Measurements from ENCODE around the gene PIK3AP1. TPM values are rescaled to one million over a fixed set of nuclear protein-coding genes. Genes with fewer than 3 reads are reported as not detected.
A peak's percentile ranks its signal among the peaks of the same experiment; 100 is the strongest.

Gene PIK3AP1
- total RNA-seq, 1 experiment from 2014 or later: 131 TPM

DNA sequence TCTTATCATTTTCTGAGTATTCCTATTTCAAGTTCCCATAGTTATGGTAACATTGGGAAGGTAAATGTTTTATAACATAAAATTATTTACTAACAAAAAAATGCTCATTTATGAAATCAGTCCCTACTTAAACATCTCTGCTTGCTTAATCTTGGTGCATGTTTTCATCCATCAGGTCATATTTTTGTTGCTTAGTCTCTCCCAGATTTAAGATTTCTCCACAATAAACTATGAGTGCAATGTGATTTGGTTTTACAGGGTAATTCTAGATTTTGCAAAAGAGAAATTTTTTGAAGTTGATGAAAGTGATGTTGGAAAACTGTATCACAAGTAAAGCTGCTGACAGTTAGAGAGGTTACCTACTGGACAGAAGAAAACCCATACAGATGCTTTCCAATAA, 28.6 kb downstream of the PIK3AP1 start:
- H3K27ac ChIP-seq (ENCODE audit: low read length): peak overlapping the region; percentile 54
- no peak overlapping the region for H3K9ac ChIP-seq (ENCODE audit: low read length)
- peaks cover 95% of the 10 kb centered on the region for H3K79me2 ChIP-seq (ENCODE audit: low read length)
- no peaks in the 10 kb centered on the region for H3K9me2 ChIP-seq (replicated peaks; ENCODE audit: insufficient read depth, low read length)
- no peak for DNase-seq
- no peak overlapping the region for H3K4me3 ChIP-seq (ENCODE audit: low read length)
- H4K20me1 ChIP-seq (ENCODE audit: insufficient read depth, low read depth, low read length): peaks cover 25% of the 10 kb centered on the region; the same call in 1 of the 2 replicates
- peaks cover 14% of the 10 kb centered on the region for H3K36me3 ChIP-seq (ENCODE audit: insufficient read depth, low read length)
- H2AFZ ChIP-seq (ENCODE audit: low read length): no peak overlapping the region
- H3K9me3 ChIP-seq (ENCODE audit: low read length): no peaks in the 10 kb centered on the region
- no peaks in the 10 kb centered on the region for H3K27me3 ChIP-seq (ENCODE audit: low read length)
- H3K4me1 ChIP-seq (ENCODE audit: low read length): peaks cover 72% of the 10 kb centered on the region
- no peak overlapping the region for H3K4me2 ChIP-seq (ENCODE audit: low read depth, low read length, poor library complexity, severe bottlenecking)

DNA sequence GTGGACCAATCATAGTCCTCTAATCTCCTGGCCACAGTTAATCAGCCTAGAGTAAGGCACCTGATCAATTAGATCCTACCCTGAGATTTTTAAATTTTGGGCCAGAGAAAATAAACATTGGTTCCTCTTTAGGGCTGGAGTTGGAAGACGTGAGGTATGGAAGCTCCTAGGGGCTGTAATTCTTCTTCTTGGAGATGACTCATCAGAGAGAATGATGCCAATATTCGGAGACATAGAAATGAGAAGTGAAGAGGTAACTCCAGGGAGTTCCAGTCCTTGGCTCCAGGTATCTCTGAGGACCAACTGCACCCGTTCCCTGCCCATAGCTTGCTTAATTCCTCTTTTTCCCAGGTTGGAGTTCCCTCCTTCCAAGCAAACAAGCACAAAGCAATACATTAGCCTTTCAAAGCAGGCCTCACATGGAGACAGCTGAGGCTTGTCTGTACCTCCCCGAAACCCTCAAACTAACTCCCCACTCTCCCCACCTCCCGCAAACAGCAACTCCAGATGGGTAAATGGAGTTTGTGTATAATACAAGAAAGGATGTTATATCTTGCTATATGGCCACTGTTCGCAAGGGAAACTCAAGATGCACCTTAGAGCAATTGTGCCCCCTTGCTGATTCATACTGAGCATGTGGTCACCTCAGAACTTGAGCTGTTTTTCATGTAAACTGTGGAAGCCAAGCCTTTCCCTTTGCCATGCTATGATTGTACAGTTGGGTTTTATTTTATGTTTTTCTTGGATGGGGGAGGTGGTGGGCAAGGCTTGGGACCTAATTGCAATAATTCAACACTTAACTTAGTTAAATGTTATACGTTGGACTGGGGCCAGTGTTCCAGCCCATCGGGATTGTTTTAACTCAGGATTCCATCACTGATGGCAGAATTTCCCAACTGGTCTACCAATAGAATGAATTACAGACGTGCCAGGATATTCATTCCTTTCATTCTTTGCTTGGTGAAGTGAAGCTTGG, 29.3 kb downstream of the PIK3AP1 start:
- Histone ChIP-seq H4K20me1 (ENCODE audit: insufficient read depth, low read depth, low read length) (peaks cover 30% of the 10 kb centered on the region; the same call in 1 of the 2 replicates), H3K27ac (ENCODE audit: low read length) (peak overlapping the region; percentile 54), H3K4me3 (ENCODE audit: low read length) (no peak overlapping the region), H3K27me3 (ENCODE audit: low read length) (no peaks in the 10 kb centered on the region), H3K36me3 (ENCODE audit: insufficient read depth, low read length) (peaks cover 14% of the 10 kb centered on the region), H3K9ac (ENCODE audit: low read length) (no peak overlapping the region), H2AFZ (ENCODE audit: low read length) (no peak overlapping the region), H3K9me2 (replicated peaks; ENCODE audit: insufficient read depth, low read length) (no peaks in the 10 kb centered on the region), H3K9me3 (ENCODE audit: low read length) (no peaks in the 10 kb centered on the region), H3K4me2 (ENCODE audit: low read depth, low read length, poor library complexity, severe bottlenecking) (no peak overlapping the region), H3K4me1 (ENCODE audit: low read length) (peaks cover 72% of the 10 kb centered on the region), H3K79me2 (ENCODE audit: low read length) (peaks cover 95% of the 10 kb centered on the region)
- no peak for DNase-seq

GRCh38 chr10:96688789-96689188, 31.5 kb downstream of the PIK3AP1 start:
- Histone ChIP-seq H3K9me3 (ENCODE audit: low read length) (no peaks in the 10 kb centered on the region), H3K9me2 (replicated peaks; ENCODE audit: insufficient read depth, low read length) (no peaks in the 10 kb centered on the region), H3K9ac (ENCODE audit: low read length) (no peak overlapping the region), H3K27me3 (ENCODE audit: low read length) (no peaks in the 10 kb centered on the region), H3K36me3 (ENCODE audit: insufficient read depth, low read length) (peaks cover 18% of the 10 kb centered on the region), H3K4me3 (ENCODE audit: low read length) (no peak overlapping the region), H3K4me1 (ENCODE audit: low read length) (peaks cover 69% of the 10 kb centered on the region), H3K27ac (ENCODE audit: low read length) (no peak overlapping the region), H3K79me2 (ENCODE audit: low read length) (peaks cover 95% of the 10 kb centered on the region), H3K4me2 (ENCODE audit: low read depth, low read length, poor library complexity, severe bottlenecking) (no peak overlapping the region), H4K20me1 (ENCODE audit: insufficient read depth, low read depth, low read length) (peaks cover 36% of the 10 kb centered on the region; the same call in 1 of the 2 replicates), H2AFZ (ENCODE audit: low read length) (no peak overlapping the region)
- DNase-seq: no peak

- Histone ChIP-seq H3K36me3 (ENCODE audit: insufficient read depth, low read length) (peaks cover 21% of the 10 kb centered on the region), H4K20me1 (ENCODE audit: insufficient read depth, low read depth, low read length) (peaks cover 38% of the 10 kb centered on the region; the same call in 1 of the 2 replicates), H3K4me1 (ENCODE audit: low read length) (peaks cover 70% of the 10 kb centered on the region), H3K4me3 (ENCODE audit: low read length) (no peak overlapping the region), H3K9ac (ENCODE audit: low read length) (no peak overlapping the region), H3K4me2 (ENCODE audit: low read depth, low read length, poor library complexity, severe bottlenecking) (no peak overlapping the region), H3K27me3 (ENCODE audit: low read length) (no peaks in the 10 kb centered on the region), H3K9me2 (replicated peaks; ENCODE audit: insufficient read depth, low read length) (no peaks in the 10 kb centered on the region), H3K79me2 (ENCODE audit: low read length) (peaks cover 95% of the 10 kb centered on the region), H2AFZ (ENCODE audit: low read length) (no peak overlapping the region), H3K27ac (ENCODE audit: low read length) (peak overlapping the region; percentile 45), H3K9me3 (ENCODE audit: low read length) (no peaks in the 10 kb centered on the region)
- no peak for DNase-seq
Measured at GRCh38 chr10:96687317-96688012, 32.8 kb downstream of the PIK3AP1 start.

- H3K36me3 ChIP-seq (ENCODE audit: insufficient read depth, low read length): peaks cover 21% of the 10 kb centered on the region
- H3K9ac ChIP-seq (ENCODE audit: low read length): no peak overlapping the region
- no peak overlapping the region for H3K4me2 ChIP-seq (ENCODE audit: low read depth, low read length, poor library complexity, severe bottlenecking)
Measured at GRCh38 chr10:96686514-96686913, 33.8 kb downstream of the PIK3AP1 start.

DNA sequence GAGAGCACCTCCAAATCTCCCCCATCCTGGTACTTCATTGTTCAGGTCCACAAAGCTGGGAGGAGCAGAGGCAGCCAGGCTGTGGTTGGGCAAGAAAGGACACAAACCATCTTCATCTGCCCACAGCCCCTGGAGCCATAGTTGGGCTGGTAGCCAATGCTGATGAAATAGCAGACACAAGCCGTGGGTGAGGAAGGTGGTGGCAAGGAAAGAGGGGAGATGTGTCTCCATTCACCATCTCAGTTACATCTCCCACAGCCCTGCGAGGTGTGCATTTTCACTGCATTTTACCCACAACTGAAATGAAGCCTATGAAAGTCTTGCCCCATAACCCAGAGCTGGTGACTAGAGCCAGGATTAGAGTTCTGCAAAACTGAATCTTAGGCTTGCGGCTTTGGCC, 35.0 kb downstream of the PIK3AP1 start:
- Histone ChIP-seq H3K27me3 (ENCODE audit: low read length) (no peaks in the 10 kb centered on the region), H3K4me3 (ENCODE audit: low read length) (no peak overlapping the region), H4K20me1 (ENCODE audit: insufficient read depth, low read depth, low read length) (peaks cover 24% of the 10 kb centered on the region; the same call in 1 of the 2 replicates), H3K4me2 (ENCODE audit: low read depth, low read length, poor library complexity, severe bottlenecking) (no peak overlapping the region), H3K4me1 (ENCODE audit: low read length) (peaks cover 58% of the 10 kb centered on the region), H3K9ac (ENCODE audit: low read length) (no peak overlapping the region), H3K79me2 (ENCODE audit: low read length) (peaks cover 95% of the 10 kb centered on the region), H3K27ac (ENCODE audit: low read length) (peak overlapping the region; percentile 70), H2AFZ (ENCODE audit: low read length) (no peak overlapping the region), H3K36me3 (ENCODE audit: insufficient read depth, low read length) (peaks cover 31% of the 10 kb centered on the region), H3K9me2 (replicated peaks; ENCODE audit: insufficient read depth, low read length) (no peaks in the 10 kb centered on the region), H3K9me3 (ENCODE audit: low read length) (no peaks in the 10 kb centered on the region)
- no peak for DNase-seq

More at GRCh38 chr10:96686514-96686913, 33.8 kb downstream of the PIK3AP1 start:
- no peak overlapping the region for H2AFZ ChIP-seq (ENCODE audit: low read length)
- peaks cover 95% of the 10 kb centered on the region for H3K79me2 ChIP-seq (ENCODE audit: low read length)
- no peak overlapping the region for H3K4me3 ChIP-seq (ENCODE audit: low read length)
- no peak for DNase-seq
- no peaks in the 10 kb centered on the region for H3K27me3 ChIP-seq (ENCODE audit: low read length)
- H3K9me2 ChIP-seq (replicated peaks; ENCODE audit: insufficient read depth, low read length): no peaks in the 10 kb centered on the region
- H3K27ac ChIP-seq (ENCODE audit: low read length): peak overlapping the region; percentile 70
- peaks cover 65% of the 10 kb centered on the region for H3K4me1 ChIP-seq (ENCODE audit: low read length)
- H4K20me1 ChIP-seq (ENCODE audit: insufficient read depth, low read depth, low read length): peaks cover 35% of the 10 kb centered on the region; the same call in 1 of the 2 replicates
- no peaks in the 10 kb centered on the region for H3K9me3 ChIP-seq (ENCODE audit: low read length)

- Histone ChIP-seq H4K20me1 (ENCODE audit: insufficient read depth, low read depth, low read length) (0 out of 2 replicates have a peak, but pooled peaks cover 29% of the 10 kb centered on the region), H3K27ac (ENCODE audit: low read length) (peak overlapping the region; percentile 53; the same call in 1 of the 2 replicates), H2AFZ (ENCODE audit: low read length) (no peak overlapping the region), H3K27me3 (ENCODE audit: low read length) (no peaks in the 10 kb centered on the region), H3K36me3 (ENCODE audit: insufficient read depth, low read length) (peaks cover 31% of the 10 kb centered on the region), H3K9ac (ENCODE audit: low read length) (no peak overlapping the region), H3K9me3 (ENCODE audit: low read length) (no peaks in the 10 kb centered on the region), H3K9me2 (replicated peaks; ENCODE audit: insufficient read depth, low read length) (no peaks in the 10 kb centered on the region), H3K4me3 (ENCODE audit: low read length) (no peak overlapping the region), H3K79me2 (ENCODE audit: low read length) (peaks cover 95% of the 10 kb centered on the region), H3K4me1 (ENCODE audit: low read length) (peaks cover 60% of the 10 kb centered on the region), H3K4me2 (ENCODE audit: low read depth, low read length, poor library complexity, severe bottlenecking) (no peak overlapping the region)
- DNase-seq: no peak
Measured at GRCh38 chr10:96684826-96685225, 35.5 kb downstream of the PIK3AP1 start.

GRCh38 chr10:96683710-96684109, 36.6 kb downstream of the PIK3AP1 start:
- peaks cover 67% of the 10 kb centered on the region for H3K4me1 ChIP-seq (ENCODE audit: low read length)
- no peak for DNase-seq
- 0 out of 2 replicates have a peak, but pooled peaks cover 29% of the 10 kb centered on the region for H4K20me1 ChIP-seq (ENCODE audit: insufficient read depth, low read depth, low read length)
- H2AFZ ChIP-seq (ENCODE audit: low read length): no peak overlapping the region
- H3K36me3 ChIP-seq (ENCODE audit: insufficient read depth, low read length): peaks cover 31% of the 10 kb centered on the region
- H3K4me2 ChIP-seq (ENCODE audit: low read depth, low read length, poor library complexity, severe bottlenecking): no peak overlapping the region
- H3K4me3 ChIP-seq (ENCODE audit: low read length): no peak overlapping the region
- H3K27ac ChIP-seq (ENCODE audit: low read length): peak overlapping the region; percentile 53
- no peaks in the 10 kb centered on the region for H3K9me2 ChIP-seq (replicated peaks; ENCODE audit: insufficient read depth, low read length)
- no peak overlapping the region for H3K9ac ChIP-seq (ENCODE audit: low read length)
- peaks cover 94% of the 10 kb centered on the region for H3K79me2 ChIP-seq (ENCODE audit: low read length)
- no peaks in the 10 kb centered on the region for H3K9me3 ChIP-seq (ENCODE audit: low read length)
- H3K27me3 ChIP-seq (ENCODE audit: low read length): no peaks in the 10 kb centered on the region
